Measurements from ENCODE around the gene SLC35F6.

SLC35F6 gene

GRCh38 chr2:26757873-26758789, 6.0 kb upstream of the SLC35F6 start:
- TF ChIP-seq TAF1 (IDR thresholded peaks at IDR 0.05; ENCODE audit: borderline replicate concordance, insufficient read depth, low read length) (0 out of 2 replicates have a peak, but pooled peaks have one; percentile 20), POLR2AphosphoS5 (IDR thresholded peaks at IDR 0.05; ENCODE audit: low read depth, low read length) (peak; percentile 48), FOXP2 (optimal IDR thresholded peaks at IDR 0.05; ENCODE audit: borderline replicate concordance, extremely low read depth, extremely low read length, insufficient read depth) (no peak), REST (IDR thresholded peaks at IDR 0.05; ENCODE audit: insufficient read depth in 1 of 2, low read depth in 2 of 2, low read length in 2 of 2) (no peak), SIN3A (IDR thresholded peaks at IDR 0.05; ENCODE audit: borderline replicate concordance, insufficient read depth, low read length) (no peak)

DNA sequence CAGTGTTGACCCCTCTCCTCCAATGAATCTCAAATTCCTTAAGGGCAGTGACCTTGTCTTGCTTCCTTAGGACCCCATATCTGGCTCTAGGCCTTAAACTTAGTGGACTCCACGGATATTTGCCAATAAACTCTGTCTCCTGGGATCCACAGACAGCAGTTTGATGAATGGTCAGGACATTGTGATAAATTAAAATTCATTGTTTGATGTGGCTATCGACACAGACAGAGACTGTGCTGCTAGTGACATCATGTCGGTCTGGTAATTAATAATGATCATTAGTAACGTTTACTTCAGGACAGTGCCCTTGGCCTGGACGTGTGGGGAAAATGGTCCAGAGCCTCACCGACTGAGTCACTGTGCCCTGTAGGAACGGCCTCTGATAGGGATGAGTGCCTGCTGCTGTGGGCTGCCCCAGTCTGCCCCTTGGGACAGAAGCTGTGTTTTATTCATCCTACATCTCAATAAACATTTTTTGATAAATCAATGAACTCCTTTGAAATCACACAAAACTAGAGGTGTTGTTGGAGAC, 5.2 kb upstream of the SLC35F6 start:
- TF ChIP-seq TAF1 (IDR thresholded peaks at IDR 0.05; ENCODE audit: borderline replicate concordance, insufficient read depth, low read length): no peak
- TF ChIP-seq REST (IDR thresholded peaks at IDR 0.05; ENCODE audit: insufficient read depth in 1 of 2, low read depth in 2 of 2, low read length in 2 of 2): no peak
- TF ChIP-seq POLR2AphosphoS5 (IDR thresholded peaks at IDR 0.05; ENCODE audit: low read depth, low read length): no peak

GRCh38 chr2:26759845-26760244, 4.2 kb upstream of the SLC35F6 start:
- TF ChIP-seq POLR2AphosphoS5 (IDR thresholded peaks at IDR 0.05; ENCODE audit: low read depth, low read length) (no peak), SIN3A (IDR thresholded peaks at IDR 0.05; ENCODE audit: borderline replicate concordance, insufficient read depth, low read length) (no peak), FOXP2 (optimal IDR thresholded peaks at IDR 0.05; ENCODE audit: borderline replicate concordance, extremely low read depth, extremely low read length, insufficient read depth) (no peak), REST (IDR thresholded peaks at IDR 0.05; ENCODE audit: insufficient read depth in 1 of 2, low read depth in 2 of 2, low read length in 2 of 2) (no peak), TAF1 (IDR thresholded peaks at IDR 0.05; ENCODE audit: borderline replicate concordance, insufficient read depth, low read length) (no peak)

DNA sequence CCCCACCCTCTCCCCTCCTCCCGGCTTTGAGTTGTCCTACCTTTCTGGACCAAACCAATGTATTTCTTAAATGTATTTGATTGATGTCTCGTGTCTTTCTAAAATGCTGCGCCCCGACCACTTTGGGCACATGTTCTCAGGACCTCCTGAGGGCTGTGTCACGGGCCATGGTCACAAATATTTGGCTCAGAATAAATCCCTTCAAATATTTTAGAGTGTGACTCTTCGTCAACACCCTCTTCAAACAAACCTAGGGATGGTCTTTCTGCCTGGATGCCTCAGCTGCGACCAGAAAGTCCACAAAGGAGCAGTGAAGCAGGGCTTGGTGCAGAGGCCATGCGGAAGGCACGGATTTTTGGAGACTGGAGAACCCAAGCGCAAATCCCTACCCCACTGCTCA, 1.1 kb upstream of the SLC35F6 start:
- TF ChIP-seq FOXP2 (optimal IDR thresholded peaks at IDR 0.05; ENCODE audit: borderline replicate concordance, extremely low read depth, extremely low read length, insufficient read depth) (no peak), POLR2AphosphoS5 (IDR thresholded peaks at IDR 0.05; ENCODE audit: low read depth, low read length) (no peak), SIN3A (IDR thresholded peaks at IDR 0.05; ENCODE audit: borderline replicate concordance, insufficient read depth, low read length) (no peak), TAF1 (IDR thresholded peaks at IDR 0.05; ENCODE audit: borderline replicate concordance, insufficient read depth, low read length) (no peak), REST (IDR thresholded peaks at IDR 0.05; ENCODE audit: insufficient read depth in 1 of 2, low read depth in 2 of 2, low read length in 2 of 2) (no peak)

All from PFSK-1 (cell line).